Left ventricle myocardium inferior (tissue), 1 donor: Measurements from ENCODE around the gene KIF16B. TPM values are rescaled to one million over a fixed set of nuclear protein-coding genes. Genes with fewer than 3 reads are reported as not detected.
"Not testable (repeated sequence)": the region's sequence is repeated elsewhere in the genome, so short reads cannot be mapped to it uniquely, and the experiment has no call there.

ENCODE experiments used
- DNase-seq: peaks from one replicate; pipeline ENCODE4 v3.0.0-alpha.2; 2020
- H3K27ac ChIP-seq: fragments of 200-600 bp; replicated peaks from 2 replicates; pipeline ENCODE4 v1.8.0; 2021
- H3K27me3 ChIP-seq: fragments of 200-600 bp; 2 replicates; pipeline ENCODE4 v1.8.0; 2021; ENCODE audit warnings: low read depth
- H3K36me3 ChIP-seq: fragments of 200-600 bp; 2 replicates; pipeline ENCODE4 v1.8.0; 2021
- H3K4me1 ChIP-seq: fragments of 200-600 bp; 2 replicates; pipeline ENCODE4 v1.8.0; 2021
- H3K4me3 ChIP-seq: fragments of 200-600 bp; 2 replicates; pipeline ENCODE4 v1.8.0; 2021; ENCODE audit warnings: mild to moderate bottlenecking, moderate library complexity
- H3K9me3 ChIP-seq: fragments of 200-600 bp; replicated peaks from 2 replicates; pipeline ENCODE4 v1.8.0; 2021
- CTCF ChIP-seq: fragments of 200-600 bp; IDR thresholded peaks from 2 replicates; pipeline ENCODE4 v1.8.0; 2021; ENCODE audit warnings: antibody characterized with exemption, mild to moderate bottlenecking, borderline replicate concordance
- intact Hi-C: fragments of 100-400 bp; cut with micrococcal nuclease; formaldehyde crosslinking; loops from one replicate; pipeline ENCODE4 v1.11.0; 2022
- total RNA-seq: library from RNA; stranded (reverse); fragmentation: NEBNext Ultra II Directional; extraction: Animal tissue kit (Norgen Biotek cat#: 25700); gene quantifications from one replicate; pipeline ENCODE4 v1.2.1, GENCODE V29; 2021
- donor health status: DM: no; HTN: yes; CAD: no; lungs with severe emphysema.

Gene KIF16B
- total RNA-seq, 1 donor from 2014 or later: 16.4 TPM

GRCh38 chr20:16571333-16571732 is 1.9 kb downstream of the KIF16B start:
- no peaks in the 10 kb centered on the region for H3K27me3 ChIP-seq
- no peaks in the 10 kb centered on the region for H3K9me3 ChIP-seq
- intact Hi-C loops: no loop called here
- peaks cover 52% of the 10 kb centered on the region for H3K4me1 ChIP-seq
- TF ChIP-seq CTCF: no peak
- H3K36me3 ChIP-seq: no peaks in the 10 kb centered on the region
- DNase-seq: no peak
- H3K4me3 ChIP-seq: no peak overlapping the region
- no peak overlapping the region for H3K27ac ChIP-seq

GRCh38 chr20:16569246-16570153 is 3.7 kb downstream of the KIF16B start:
- no peak overlapping the region for H3K4me3 ChIP-seq
- no peaks in the 10 kb centered on the region for H3K9me3 ChIP-seq
- no peak for TF ChIP-seq CTCF
- H3K4me1 ChIP-seq: peaks cover 38% of the 10 kb centered on the region
- intact Hi-C loops: no loop called here
- H3K27me3 ChIP-seq: no peaks in the 10 kb centered on the region
- no peak overlapping the region for H3K27ac ChIP-seq
- no peak for DNase-seq
- H3K36me3 ChIP-seq: no peaks in the 10 kb centered on the region

- no peaks in the 10 kb centered on the region for H3K36me3 ChIP-seq
- no peak overlapping the region for H3K4me3 ChIP-seq
- H3K9me3 ChIP-seq: no peaks in the 10 kb centered on the region
- no peak for TF ChIP-seq CTCF
- peaks cover 13% of the 10 kb centered on the region for H3K4me1 ChIP-seq
- intact Hi-C loops: no loop called here
- H3K27me3 ChIP-seq: no peaks in the 10 kb centered on the region
- no peak for DNase-seq
- no peak overlapping the region for H3K27ac ChIP-seq
Observed at GRCh38 chr20:16566080-16566479, 7.2 kb downstream of the KIF16B start.

- H3K4me1 ChIP-seq, H3K4me3 ChIP-seq, intact Hi-C loops, H3K27me3 ChIP-seq, H3K27ac ChIP-seq, DNase-seq, H3K9me3 ChIP-seq, H3K36me3 ChIP-seq: not testable (repeated sequence)
Observed at GRCh38 chr20:16564079-16564478, 9.2 kb downstream of the KIF16B start.

- Histone ChIP-seq H3K36me3 (no peaks in the 10 kb centered on the region), H3K4me3 (no peak overlapping the region), H3K9me3 (no peaks in the 10 kb centered on the region), H3K27ac (no peak overlapping the region), H3K4me1 (no peaks in the 10 kb centered on the region), H3K27me3 (no peaks in the 10 kb centered on the region)
- TF ChIP-seq CTCF: no peak
- intact Hi-C loops: no loop called here
- DNase-seq: no peak
Observed at GRCh38 chr20:16563066-16563806, 10.0 kb downstream of the KIF16B start.

- TF ChIP-seq CTCF: no peak
- H3K27me3 ChIP-seq: no peaks in the 10 kb centered on the region
- no peaks in the 10 kb centered on the region for H3K9me3 ChIP-seq
- peaks cover 4% of the 10 kb centered on the region for H3K4me1 ChIP-seq
- no peak for DNase-seq
- H3K27ac ChIP-seq: no peak overlapping the region
- H3K4me3 ChIP-seq: no peak overlapping the region
- intact Hi-C loops: no loop called here
- H3K36me3 ChIP-seq: no peaks in the 10 kb centered on the region
Observed at GRCh38 chr20:16562259-16562658, 11.0 kb downstream of the KIF16B start.
